HAP-1 (cell line): ENCODE data around the gene FAHD1.
A peak's percentile ranks its signal among the peaks of the same experiment; 100 is the strongest.
"Not testable (repeated sequence)": the region's sequence is repeated elsewhere in the genome, so short reads cannot be mapped to it uniquely, and the experiment has no call there.

Source experiments
- DNase-seq, 2 experiments: peaks; one replicate each; pipeline ENCODE4 v3.0.0-alpha.2; 2016 to 2020; ENCODE audit warnings: low spot score in 2 of 2
- H3K27me3 ChIP-seq: fragments of 250-450 bp; sonication (Bioruptor Pico); 2 replicates; pipeline ENCODE4 v1.5.1; 2020; ENCODE audit warnings: low read depth, mild to moderate bottlenecking, moderate library complexity
- H3K36me3 ChIP-seq: fragments of 250-450 bp; sonication (Bioruptor Pico); replicated peaks from 2 replicates; pipeline ENCODE4 v1.5.1; 2020; ENCODE audit warnings: mild to moderate bottlenecking
- H3K4me1 ChIP-seq: fragments of 250-450 bp; sonication (Bioruptor Pico); 2 replicates; pipeline ENCODE4 v1.5.1; 2020; ENCODE audit warnings: mild to moderate bottlenecking
- H3K4me3 ChIP-seq: fragments of 250-450 bp; sonication (Bioruptor Pico); 2 replicates; pipeline ENCODE4 v1.5.1; 2020; ENCODE audit warnings: mild to moderate bottlenecking, moderate library complexity
- H3K9me3 ChIP-seq: fragments of 250-450 bp; sonication (Bioruptor Pico); 2 replicates; pipeline ENCODE4 v1.5.1; 2020; ENCODE audit warnings: mild to moderate bottlenecking, moderate library complexity
- in situ Hi-C: fragments of 300-500 bp; cut with MboI; formaldehyde crosslinking; loops from 3 replicates; pipeline ENCODE4 v1.14.3; 2020; ENCODE audit warnings: low sequenced_read_pairs, inconsistent platforms, mixed read lengths

FAHD1 gene

DNA sequence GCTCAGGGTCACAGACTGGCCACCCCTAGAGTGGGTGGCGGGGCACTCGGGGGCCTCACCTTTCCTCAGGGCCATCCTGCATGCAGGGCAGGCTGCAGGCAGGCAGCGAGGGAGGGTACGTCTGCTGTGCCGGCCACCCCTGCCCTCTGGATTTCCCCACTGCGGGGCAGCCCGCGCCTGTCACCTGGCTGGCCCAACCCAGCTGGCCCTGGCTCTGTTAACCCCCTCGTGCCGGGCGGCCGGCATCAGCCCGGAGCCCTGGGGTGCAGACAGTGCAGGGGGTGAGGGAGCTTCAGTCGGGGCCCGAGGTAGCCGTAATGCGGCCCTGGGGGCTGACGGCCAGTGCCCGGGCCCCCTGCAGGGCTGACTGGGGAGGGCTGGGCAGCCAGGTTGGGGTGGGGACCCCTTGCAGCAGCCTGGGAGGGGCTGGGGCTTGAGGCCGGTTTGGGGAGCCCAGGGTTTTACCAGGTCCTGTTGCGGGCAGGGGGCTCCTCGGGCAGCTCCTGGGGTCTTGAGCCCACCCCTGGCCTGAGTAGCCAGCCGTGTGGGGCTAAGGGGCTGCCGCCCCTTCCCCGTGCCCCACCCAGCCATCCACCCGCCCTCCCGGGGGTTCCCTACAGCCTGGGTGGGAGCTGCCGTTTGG, 33.3 kb upstream of the FAHD1 start, which contains the start of gene IGFALS:
Gene IGFALS (minus strand): TSS at position 128 of the 643 bp plus-strand sequence. CDS start 53 bp downstream, at position 75.
- in situ Hi-C loops = no loop called here
- H3K27me3 ChIP-seq = no peaks in the 10 kb centered on the region
- H3K36me3 ChIP-seq = peaks cover 3% of the 10 kb centered on the region; the same call in 1 of the 2 replicates
- no peak within 1 kb of the TSS for H3K4me3 ChIP-seq
- peaks cover 8% of the 10 kb centered on the region for H3K9me3 ChIP-seq
- no peaks in the 10 kb centered on the region for H3K4me1 ChIP-seq
- no peak for DNase-seq

DNA sequence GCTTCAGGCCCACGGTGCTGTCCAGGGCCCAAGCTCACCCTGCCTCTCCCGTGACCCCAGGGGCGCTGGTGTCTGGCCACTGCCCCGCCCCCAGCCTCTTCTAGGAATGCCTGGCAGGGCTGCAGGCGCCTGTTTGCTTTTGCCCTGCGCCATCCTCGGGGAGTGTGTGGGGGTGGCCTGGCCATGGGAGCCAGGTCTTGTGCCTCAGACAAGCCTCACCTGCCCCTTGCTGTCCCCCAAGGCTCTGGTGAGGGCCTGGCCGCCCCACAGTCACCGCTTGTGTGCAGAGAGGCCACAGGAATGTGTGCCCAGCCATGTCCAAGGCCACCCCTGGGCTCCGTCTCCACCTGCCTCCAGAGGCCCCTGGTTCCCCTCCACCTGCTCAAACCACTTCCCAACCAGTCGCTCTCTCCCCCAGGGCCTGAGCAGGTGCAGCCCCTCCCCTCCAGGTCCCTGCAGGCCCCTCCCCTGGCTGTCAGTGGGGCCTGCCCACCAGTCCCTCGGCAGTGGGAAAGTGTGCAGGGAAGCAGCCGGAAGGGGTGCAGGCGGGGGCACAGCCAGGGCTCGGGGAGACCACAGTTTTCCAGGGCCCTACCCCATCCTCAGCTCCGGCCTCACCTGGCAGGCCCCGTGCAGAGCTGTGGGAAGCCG, 32.7 kb upstream of the FAHD1 start:
- in situ Hi-C loops = no loop called here

DNA sequence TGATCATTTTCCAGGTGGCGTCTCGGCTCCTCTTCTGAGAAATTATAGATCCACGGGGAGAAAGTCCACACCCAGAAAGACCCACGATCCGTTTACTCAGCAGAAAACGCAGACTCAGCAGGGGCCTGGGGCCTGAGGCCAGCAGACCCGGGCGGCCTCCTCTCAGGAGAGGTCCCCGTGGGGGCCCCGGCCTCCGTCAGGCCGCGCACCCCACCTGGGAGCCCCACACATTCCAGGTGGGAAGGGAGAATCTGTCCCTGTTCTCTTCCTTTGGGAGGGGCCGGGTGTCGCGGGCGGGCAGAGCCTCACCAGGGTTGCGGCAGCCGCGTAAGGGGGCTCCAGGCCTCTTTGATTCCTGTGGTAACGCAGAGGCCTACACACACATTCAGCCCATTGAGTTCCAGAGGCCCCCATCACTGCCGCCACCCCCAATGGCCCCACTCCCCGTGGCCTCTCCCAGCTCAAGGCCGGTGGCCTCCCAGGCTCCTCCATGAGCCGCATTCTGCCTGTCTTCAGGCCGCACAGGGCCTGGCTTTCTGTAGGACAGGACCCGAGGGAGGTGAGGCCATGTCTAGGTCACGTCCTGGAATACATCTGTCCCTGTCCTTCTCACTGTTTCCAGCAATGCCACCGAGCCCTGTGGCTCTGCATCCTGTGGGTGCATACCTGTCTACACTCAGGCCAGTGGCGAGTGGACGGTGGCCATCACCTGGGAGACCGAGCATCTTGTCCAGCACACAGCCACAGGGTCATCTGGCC, 31.9 kb upstream of the FAHD1 start:
- H3K4me3 ChIP-seq = no peak overlapping the region
- H3K9me3 ChIP-seq = peaks cover 13% of the 10 kb centered on the region
- H3K27me3 ChIP-seq = no peaks in the 10 kb centered on the region
- DNase-seq = no peak
- H3K36me3 ChIP-seq = no peaks in the 10 kb centered on the region; the same call in 1 of the 2 replicates
- in situ Hi-C loops = no loop called here
- no peaks in the 10 kb centered on the region for H3K4me1 ChIP-seq

More for the DNA sequence above, 32.7 kb upstream of the FAHD1 start:
- no peaks in the 10 kb centered on the region; the same call in 1 of the 2 replicates for H3K36me3 ChIP-seq
- H3K9me3 ChIP-seq = peaks cover 10% of the 10 kb centered on the region
- DNase-seq = no peak
- no peaks in the 10 kb centered on the region for H3K27me3 ChIP-seq
- H3K4me3 ChIP-seq = no peak overlapping the region
- H3K4me1 ChIP-seq = no peaks in the 10 kb centered on the region

DNA sequence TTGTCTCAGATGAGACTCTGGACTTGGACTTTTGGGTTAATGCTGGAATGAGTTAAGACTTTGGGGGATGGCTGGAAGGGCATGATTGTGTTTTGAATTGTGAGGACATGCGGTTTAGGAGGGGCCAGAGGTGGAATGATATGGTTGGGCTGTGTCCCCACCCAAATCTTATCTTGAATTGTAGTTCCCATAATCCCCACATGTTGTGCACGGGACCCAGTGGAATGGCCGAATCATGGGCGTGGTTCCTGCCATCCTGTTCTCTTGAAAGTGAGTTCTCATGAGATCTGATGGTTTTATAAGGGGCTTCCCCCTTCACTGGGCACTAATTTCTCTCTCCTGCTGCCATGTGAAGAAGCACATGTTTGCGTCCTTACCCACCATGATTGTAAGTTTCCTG, 27.7 kb upstream of the FAHD1 start:
- H3K4me3 ChIP-seq, H3K4me1 ChIP-seq, in situ Hi-C loops, H3K27me3 ChIP-seq, DNase-seq, H3K36me3 ChIP-seq: not testable (repeated sequence)
- H3K9me3 ChIP-seq = peaks cover 16% of the 10 kb centered on the region

DNA sequence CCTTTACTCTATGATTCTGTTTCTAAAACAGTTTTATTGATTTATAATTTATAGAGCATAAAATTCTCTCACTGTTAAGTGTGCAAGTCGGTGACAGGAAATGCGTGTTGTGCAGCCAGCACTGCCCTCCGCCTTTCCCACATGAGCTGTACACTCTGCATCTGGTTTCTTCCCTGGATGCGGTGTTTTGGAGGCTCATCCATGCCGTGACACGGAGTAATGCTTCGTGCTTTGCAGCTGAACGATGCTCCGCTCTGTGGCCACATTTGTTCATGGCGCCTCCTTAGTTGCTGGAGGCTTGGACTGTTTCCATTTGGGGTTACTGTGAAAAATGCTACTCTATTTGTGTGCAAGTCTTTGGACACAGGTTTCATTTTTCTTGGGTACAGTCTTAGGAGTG, 26.3 kb upstream of the FAHD1 start:
- Histone ChIP-seq H3K27me3 (no peaks in the 10 kb centered on the region), H3K9me3 (peaks cover 16% of the 10 kb centered on the region), H3K4me3 (no peak overlapping the region), H3K36me3 (no peaks in the 10 kb centered on the region), H3K4me1 (no peaks in the 10 kb centered on the region)
- no peak for DNase-seq
- in situ Hi-C loops = no loop called here

DNA sequence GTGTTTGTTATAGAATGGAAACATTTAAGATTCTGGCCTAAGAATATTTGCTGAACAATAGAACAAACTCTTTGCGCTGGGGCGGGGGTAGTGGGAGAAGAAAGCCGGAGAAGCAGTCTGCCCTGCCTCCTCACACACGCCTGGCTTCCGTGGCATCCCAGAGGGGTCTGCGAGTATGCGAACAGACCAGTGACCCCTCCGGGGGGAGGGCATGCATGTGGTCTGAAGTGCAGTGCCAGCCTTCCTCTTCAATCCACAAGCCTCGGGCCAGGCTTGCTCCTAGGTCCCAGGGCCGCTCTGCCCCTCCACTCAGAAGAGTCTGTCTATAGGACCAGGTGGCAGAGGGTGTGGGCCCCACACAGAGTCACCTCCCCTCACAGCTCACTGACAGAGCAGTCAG, 19.4 kb upstream of the FAHD1 start:
- in situ Hi-C loops = no loop called here

DNA sequence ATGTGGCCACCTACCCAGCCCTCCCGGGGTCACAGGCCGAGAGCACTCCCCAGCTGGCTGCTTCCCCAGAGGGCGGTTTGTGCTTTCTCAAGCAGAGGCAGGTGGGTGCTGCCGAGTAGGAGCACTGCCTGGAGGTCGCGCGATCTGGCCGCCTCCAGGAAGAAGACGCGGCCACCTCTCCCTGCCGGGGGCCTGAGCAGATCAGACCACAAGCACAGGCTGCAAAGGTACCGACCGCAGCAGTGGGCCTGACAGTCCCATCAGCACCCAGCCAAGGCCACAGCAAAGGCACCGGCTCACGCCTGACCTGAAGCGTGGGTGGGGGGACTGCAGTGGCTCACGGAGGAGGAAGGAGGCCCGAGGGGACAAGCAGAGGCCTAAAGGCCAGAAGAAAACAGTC, 18.3 kb upstream of the FAHD1 start:
- Histone ChIP-seq H3K9me3 (no peaks in the 10 kb centered on the region), H3K27me3 (no peaks in the 10 kb centered on the region), H3K36me3 (peaks cover 22% of the 10 kb centered on the region), H3K4me1 (no peaks in the 10 kb centered on the region), H3K4me3 (no peak overlapping the region)
- in situ Hi-C loops = no loop called here
- DNase-seq = no peak

More for the DNA sequence above, 19.4 kb upstream of the FAHD1 start:
- DNase-seq = no peak
- Histone ChIP-seq H3K4me3 (no peak overlapping the region), H3K36me3 (peaks cover 22% of the 10 kb centered on the region), H3K9me3 (no peaks in the 10 kb centered on the region), H3K4me1 (no peaks in the 10 kb centered on the region), H3K27me3 (no peaks in the 10 kb centered on the region)

DNA sequence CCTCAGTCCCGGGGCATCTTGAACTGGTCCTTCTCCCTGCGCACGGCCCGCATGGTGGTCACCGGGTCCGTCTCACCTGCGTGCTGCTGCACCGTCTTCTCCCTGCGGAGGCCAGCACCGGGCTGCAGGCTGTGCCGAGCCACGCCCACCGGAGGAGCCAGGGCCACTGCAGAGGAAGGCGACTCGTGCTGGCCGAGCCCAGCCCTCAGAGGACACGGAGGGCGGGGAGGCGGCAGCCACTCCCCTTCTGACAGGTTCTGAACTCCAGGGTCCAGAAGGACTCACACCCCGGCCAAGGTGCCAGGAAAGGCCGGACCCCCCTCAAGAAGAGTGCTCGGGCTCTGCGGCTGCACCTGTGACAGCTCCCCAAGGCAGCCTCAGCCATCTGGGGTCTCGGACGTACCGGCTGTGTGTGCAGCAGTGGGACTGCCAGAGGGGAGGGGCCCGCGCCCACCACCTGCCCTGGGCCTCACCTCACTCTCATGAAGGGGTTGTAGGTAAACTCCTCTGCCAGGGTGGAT, 17.7 kb upstream of the FAHD1 start:
- Histone ChIP-seq H3K4me1 (no peaks in the 10 kb centered on the region), H3K36me3 (peaks cover 22% of the 10 kb centered on the region), H3K4me3 (no peak overlapping the region), H3K27me3 (no peaks in the 10 kb centered on the region), H3K9me3 (no peaks in the 10 kb centered on the region)
- DNase-seq = no peak
- in situ Hi-C loops = no loop called here

DNA sequence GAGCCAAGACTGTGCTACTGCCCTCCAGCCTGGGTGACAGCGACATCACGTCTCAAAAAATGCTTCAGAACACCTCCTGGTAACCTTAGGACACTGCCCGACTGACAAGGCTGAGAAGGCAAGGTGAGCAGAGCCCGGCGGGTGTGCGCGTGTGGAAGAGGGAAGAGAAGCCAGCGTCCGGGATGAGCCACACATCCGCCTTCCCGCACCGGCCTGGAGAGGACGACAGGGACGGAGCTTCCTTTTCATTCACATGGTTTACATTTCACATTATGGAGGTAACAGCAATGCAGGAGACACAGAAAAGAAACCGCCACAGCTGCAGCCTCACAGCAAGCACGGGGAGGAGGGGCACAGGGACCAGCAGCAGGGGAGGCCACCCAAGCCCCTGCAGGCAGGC, 16.9 kb upstream of the FAHD1 start:
- Histone ChIP-seq H3K9me3 (no peaks in the 10 kb centered on the region), H3K27me3 (no peaks in the 10 kb centered on the region), H3K4me1 (no peaks in the 10 kb centered on the region), H3K4me3 (no peak overlapping the region), H3K36me3 (peaks cover 22% of the 10 kb centered on the region)
- no peak for DNase-seq
- in situ Hi-C loops = no loop called here

DNA sequence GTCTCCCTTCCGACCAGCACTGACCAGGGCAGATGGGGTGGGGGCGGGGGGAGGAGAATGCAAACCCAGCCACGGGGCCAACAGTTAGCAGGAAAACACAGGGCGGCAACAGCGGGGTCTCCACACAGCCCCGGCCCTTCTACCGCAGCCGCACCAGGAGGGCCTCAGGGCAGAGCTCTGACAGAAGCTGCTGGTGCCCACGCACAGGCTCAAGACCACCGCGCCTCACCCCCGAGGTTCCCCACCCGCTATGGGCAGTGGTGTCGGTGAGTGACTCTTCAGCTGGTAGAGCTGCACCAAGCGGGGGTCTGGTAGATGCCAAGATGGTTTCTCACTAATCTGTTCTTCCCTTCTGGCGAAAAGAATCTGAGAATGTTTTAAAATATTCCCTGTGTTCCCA, 16.5 kb upstream of the FAHD1 start:
- Histone ChIP-seq H3K27me3 (no peaks in the 10 kb centered on the region), H3K9me3 (no peaks in the 10 kb centered on the region), H3K4me3 (no peak overlapping the region), H3K4me1 (no peaks in the 10 kb centered on the region), H3K36me3 (peaks cover 22% of the 10 kb centered on the region)
- no peak for DNase-seq
- in situ Hi-C loops = no loop called here

DNA sequence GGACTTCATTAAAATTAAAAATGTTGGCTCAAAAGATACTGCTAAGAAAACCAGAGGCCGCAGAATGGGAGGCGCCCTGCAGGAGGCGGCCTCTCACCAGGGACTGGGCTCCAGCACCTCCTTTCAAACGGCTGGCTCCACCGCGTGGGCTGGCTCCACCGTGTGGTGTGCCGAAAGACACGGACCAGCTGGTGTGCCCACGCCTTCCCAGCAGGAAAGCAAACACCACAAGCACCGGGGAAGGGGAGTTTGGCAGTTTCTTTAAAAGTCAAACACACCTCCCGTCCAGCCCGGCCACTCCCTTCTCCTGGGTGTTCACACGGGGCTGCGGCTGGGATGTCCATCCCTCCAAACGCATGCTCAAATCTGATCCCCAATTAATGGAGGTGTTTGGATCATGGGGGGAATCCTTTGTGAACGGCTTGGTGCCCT, 14.3 kb upstream of the FAHD1 start:
- no peaks in the 10 kb centered on the region for H3K27me3 ChIP-seq
- H3K9me3 ChIP-seq = no peaks in the 10 kb centered on the region
- H3K4me3 ChIP-seq = no peak overlapping the region
- no peaks in the 10 kb centered on the region for H3K4me1 ChIP-seq
- H3K36me3 ChIP-seq = peaks cover 25% of the 10 kb centered on the region
- in situ Hi-C loops = no loop called here
- DNase-seq = peak; percentile 6 to 66

DNA sequence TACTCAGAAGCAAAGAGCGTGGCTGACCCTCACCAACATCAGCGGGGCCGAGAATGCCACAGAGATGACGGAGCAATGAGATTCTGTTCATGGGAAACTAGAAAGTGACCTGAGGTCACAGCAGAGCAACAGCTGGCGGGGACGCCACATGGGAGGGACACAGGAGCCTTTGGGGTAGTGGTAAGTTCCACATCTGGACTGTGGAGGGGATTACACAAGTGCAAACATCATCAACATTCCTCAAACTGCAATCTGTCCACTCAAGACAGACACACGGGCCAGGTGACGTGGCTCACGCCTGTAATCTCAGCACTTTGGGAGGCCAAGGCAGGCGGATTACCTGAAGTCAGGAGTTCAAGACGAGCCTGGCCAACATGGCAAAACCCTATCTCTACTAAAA, 11.5 kb upstream of the FAHD1 start:
- no peak for DNase-seq
- in situ Hi-C loops = no loop called here
- no peak overlapping the region for H3K4me3 ChIP-seq

DNA sequence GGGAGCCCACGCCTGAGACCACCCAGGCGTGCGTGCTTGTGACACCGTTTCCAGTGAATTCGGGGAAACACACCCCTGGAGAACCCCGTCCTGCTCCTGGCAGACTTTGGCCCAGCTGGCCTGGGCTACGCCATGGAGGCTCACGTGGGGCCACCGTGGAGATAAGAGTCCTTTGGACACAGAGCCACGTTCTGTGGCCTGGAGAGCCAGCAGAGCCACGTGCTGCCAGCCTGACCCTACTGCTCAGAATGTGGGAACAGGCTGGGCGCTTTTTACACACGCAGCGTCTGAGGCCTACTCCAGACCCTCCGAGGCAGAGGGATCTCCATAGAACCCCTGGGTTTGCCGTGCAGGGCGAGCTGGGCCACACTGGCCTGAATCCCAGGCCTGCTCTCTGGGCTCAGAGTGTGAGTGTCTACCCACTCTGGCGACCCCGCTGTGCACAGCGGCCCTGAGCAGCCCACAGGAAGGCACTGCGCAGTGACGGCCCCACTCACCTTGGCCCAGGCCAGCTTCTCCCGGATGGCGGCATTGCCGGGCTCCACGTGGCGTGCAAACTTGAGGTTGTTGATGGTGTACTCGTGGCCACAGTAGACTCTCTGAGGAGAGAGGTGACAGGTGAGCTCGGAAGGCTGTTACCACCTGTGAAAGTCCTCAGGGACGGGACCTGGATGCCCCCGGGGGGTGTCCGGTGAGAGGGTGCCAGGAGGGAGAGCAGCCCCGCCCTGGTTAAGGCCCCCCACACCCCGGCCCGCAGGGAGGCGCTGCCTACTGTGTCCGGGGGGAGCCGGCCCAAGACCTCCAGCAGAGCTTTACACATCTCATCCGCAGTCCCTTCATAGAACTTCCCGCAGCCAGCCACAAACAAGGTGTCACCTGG, 10.4 kb upstream of the FAHD1 start:
- Histone ChIP-seq H3K4me3 (no peak overlapping the region), H3K36me3 (peaks cover 10% of the 10 kb centered on the region; the same call in 1 of the 2 replicates), H3K27me3 (no peaks in the 10 kb centered on the region), H3K9me3 (no peaks in the 10 kb centered on the region), H3K4me1 (no peaks in the 10 kb centered on the region)
- in situ Hi-C loops = no loop called here
- no peak for DNase-seq

More for the DNA sequence above, 11.5 kb upstream of the FAHD1 start:
- peaks cover 10% of the 10 kb centered on the region; the same call in 1 of the 2 replicates for H3K36me3 ChIP-seq
- no peaks in the 10 kb centered on the region for H3K4me1 ChIP-seq
- no peaks in the 10 kb centered on the region for H3K27me3 ChIP-seq
- no peaks in the 10 kb centered on the region for H3K9me3 ChIP-seq
